H1 (cell line): Measurements from ENCODE around the gene LTO1. TPM values are rescaled to one million over a fixed set of nuclear protein-coding genes. Genes with fewer than 3 reads are reported as not detected.

ENCODE experiments used
- CHD1 ChIP-seq: IDR thresholded peaks from 2 replicates; pipeline ENCODE4 v1.6.1; 2012; ENCODE audit warnings: low read depth, low read length, improper control_type of control experiment
- CHD7 ChIP-seq: fragments of 300-600 bp; sonication (generic); IDR thresholded peaks from 2 replicates; pipeline ENCODE4 v1.7.1; 2012; ENCODE audit warnings: low read length, moderate library complexity, mild to moderate bottlenecking, inconsistent platforms; ENCODE audit not compliant: insufficient replicate concordance
- EGR1 ChIP-seq: IDR thresholded peaks from 2 replicates; pipeline ENCODE4 v1.6.1; 2011; ENCODE audit warnings: low read depth, low read length, borderline replicate concordance
- KDM5A ChIP-seq: fragments of 200-600 bp; IDR thresholded peaks from 2 replicates; pipeline ENCODE4 v1.7.1; 2012; ENCODE audit warnings: mild to moderate bottlenecking, low read length, inconsistent platforms, mixed read lengths
- MAFK ChIP-seq: IDR thresholded peaks from 2 replicates; pipeline ENCODE4 v1.6.1; 2012; ENCODE audit warnings: low read depth, mild to moderate bottlenecking, improper control_type of control experiment, low read length
- RNF2 ChIP-seq: fragments of 200-900, 300-1000 bp; sonication (generic); IDR thresholded peaks from 2 replicates; pipeline ENCODE4 v1.7.1; 2016; ENCODE audit warnings: borderline replicate concordance, low read depth, mild to moderate bottlenecking, antibody characterized with exemption, low read length; ENCODE audit not compliant: poor library complexity, severe bottlenecking; ENCODE audit errors: missing control alignments
- RXRA ChIP-seq: IDR thresholded peaks from 2 replicates; pipeline ENCODE4 v1.6.1; 2011; ENCODE audit warnings: low read depth, mild to moderate bottlenecking, low read length, moderate library complexity; ENCODE audit not compliant: insufficient read depth
- SUZ12 ChIP-seq: fragments of 200-600 bp; sonication (generic); IDR thresholded peaks from 2 replicates; pipeline ENCODE4 v1.6.1; 2012; ENCODE audit warnings: mild to moderate bottlenecking, inconsistent platforms, low read length, moderate library complexity, mixed read lengths
- polyA plus RNA-seq, 7 experiments: library from polyadenylated mRNA; depleted of rRNA in 3 of 7; stranded (reverse) in 5 of 7; unstranded in 2 of 7; fragments of >200 nt in 5 of 7; fragments of 200-250 nt in 2 of 7; gene quantifications; 1 replicate in 5 of 7; 2 replicates in 1 of 7; 4 replicates in 1 of 7; pipeline versions ENCODE4 v1.2.1 to v1.2.3, GENCODE V29; 2011 to 2013; ENCODE audit warnings: missing spikeins in 2 of 7, mixed read lengths in 2 of 7
- total RNA-seq: library from RNA; stranded (reverse); fragmentation: NEBNext Ultra II Directional; extraction: Animal tissue kit (Norgen Biotek cat#: 25700); gene quantifications from 2 replicates; pipeline ENCODE4 v1.2.1, GENCODE V29; 2021

Gene LTO1
- total and polyA plus RNA-seq, 2 of the 8 experiments (the other 6 are each of a cell fraction or from before 2014, with no cell fraction given) = 15.4 to 21.3 TPM

GRCh38 chr11:69705901-69706787 lies 31.0 kb upstream of the LTO1 start (continued):
- TF ChIP-seq CHD7 = no peak
- TF ChIP-seq EGR1 = no peak
- no peak for TF ChIP-seq KDM5A
- TF ChIP-seq RXRA = no peak
- TF ChIP-seq CHD1 = no peak
- no peak for TF ChIP-seq MAFK
- TF ChIP-seq SUZ12 = no peak
- no peak for TF ChIP-seq RNF2
- TF ChIP-seq, all 59 proteins: peak for 0
